Activated effector memory CD4-positive, alpha-beta T cell treated with Interleukin-2 at 50 U/mL for 16 hours (primary cell): ENCODE results near the gene CCND3.
A peak's percentile ranks its signal among the peaks of the same experiment; 100 is the strongest.

ENCODE experiments used
- DNase-seq: peaks from one replicate; pipeline ENCODE4 v3.0.0-alpha.2; 2020

The CCND3 gene

DNA sequence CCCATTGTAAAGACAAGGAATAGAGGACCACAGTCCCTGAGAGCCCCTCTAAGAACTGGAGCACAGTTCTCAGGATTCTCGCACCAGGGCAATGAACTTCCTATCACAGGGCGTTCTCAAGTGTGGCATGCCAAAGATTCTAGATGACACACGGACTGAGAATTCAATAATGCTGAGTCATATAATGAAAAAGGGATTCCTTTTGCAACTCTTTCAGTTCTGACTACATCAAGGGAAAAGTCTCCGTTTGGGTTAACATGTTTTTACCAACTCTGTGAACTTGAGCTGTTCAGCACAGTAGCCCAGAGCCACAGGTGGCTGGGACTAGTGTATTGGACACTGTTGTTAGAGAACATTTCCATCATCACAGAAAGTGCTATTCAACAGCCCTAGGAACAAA, 24.1 kb downstream of the CCND3 start:
- no peak for DNase-seq

DNA sequence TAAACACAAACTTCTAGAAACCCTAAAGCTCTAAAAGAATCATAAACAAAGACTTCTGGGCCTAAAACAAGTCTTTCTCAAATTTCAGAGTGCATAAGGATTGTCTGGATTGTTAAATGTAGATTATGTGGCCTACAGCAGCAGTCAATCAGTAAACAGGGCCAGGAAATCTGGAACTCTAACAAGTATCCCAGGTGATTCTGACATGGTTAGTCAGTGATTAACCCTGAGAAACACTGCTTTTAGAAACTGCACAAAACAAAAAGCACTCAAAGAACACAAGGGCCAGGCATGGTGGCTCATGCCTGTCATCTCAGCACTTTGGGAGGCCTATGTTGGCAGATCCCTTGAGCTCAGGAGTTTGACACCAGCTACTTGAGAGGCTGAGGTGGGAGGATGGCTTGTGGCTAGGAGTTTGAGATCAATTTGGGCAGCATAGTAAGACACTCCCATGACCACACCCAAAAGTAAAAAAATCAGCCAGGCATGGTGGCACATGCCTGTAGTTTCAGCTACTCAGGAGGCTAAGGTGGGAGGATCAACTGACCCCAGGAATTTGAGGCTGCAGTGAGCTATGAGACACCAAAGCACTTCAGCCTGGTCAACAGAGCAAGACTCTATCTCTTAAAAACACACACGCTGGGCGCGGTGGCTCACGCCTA, 26.6 kb downstream of the CCND3 start:
- DNase-seq, result no peak

- no peak for DNase-seq
Observed at GRCh38 chr6:41914343-41914742, 27.3 kb downstream of the CCND3 start.

- no peak for DNase-seq
Observed at GRCh38 chr6:41909727-41910126, 31.9 kb downstream of the CCND3 start.

GRCh38 chr6:41901882-41902519, 39.6 kb downstream of the CCND3 start:
- peak; percentile 28 for DNase-seq

GRCh38 chr6:41900861-41901260, 40.7 kb downstream of the CCND3 start:
- no peak for DNase-seq

- no peak for DNase-seq
Observed at GRCh38 chr6:41896281-41896680, 45.3 kb downstream of the CCND3 start.

- DNase-seq, result peak; percentile 85
Observed at GRCh38 chr6:41895300-41896233, 46.0 kb downstream of the CCND3 start, which contains the start of gene USP49. TSS of gene USP49 (minus strand) at chr6:41895375. CDS start at chr6:41806983, 88,392 bp downstream.

GRCh38 chr6:41894366-41895299, 47.0 kb downstream of the CCND3 start:
- DNase-seq, result no peak

DNA sequence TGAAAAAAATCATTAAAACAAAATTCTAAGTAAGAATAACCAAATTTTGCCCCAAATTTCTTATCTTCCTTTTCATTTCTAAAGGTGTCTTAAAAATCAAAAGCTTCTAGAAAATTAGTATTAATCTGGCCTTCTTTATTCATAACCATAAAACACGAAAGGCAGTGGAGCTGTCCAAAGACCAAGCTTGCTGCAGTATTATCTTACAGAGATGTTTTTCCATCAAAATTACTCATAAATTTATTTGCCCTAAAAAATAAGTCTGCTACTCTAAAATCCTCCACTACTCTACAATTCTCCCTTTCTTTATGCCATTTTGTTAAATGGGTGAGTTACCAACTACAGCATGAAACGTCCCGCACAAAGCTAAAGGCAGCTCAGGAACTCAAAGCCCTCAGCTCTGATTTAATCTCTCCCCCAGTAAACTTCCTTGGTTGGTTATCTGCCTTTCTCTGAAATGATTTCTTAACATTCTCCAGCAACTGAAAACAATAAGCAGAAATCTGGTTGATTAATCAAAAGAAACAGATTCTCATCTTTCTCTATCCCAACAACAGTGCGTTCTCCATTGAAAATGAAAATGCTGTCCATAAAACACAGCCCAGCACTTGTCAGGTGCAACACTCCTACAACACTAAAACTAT, 48.6 kb downstream of the CCND3 start:
- DNase-seq, result no peak

GRCh38 chr6:41887331-41887751, 54.3 kb downstream of the CCND3 start:
- no peak for DNase-seq

DNA sequence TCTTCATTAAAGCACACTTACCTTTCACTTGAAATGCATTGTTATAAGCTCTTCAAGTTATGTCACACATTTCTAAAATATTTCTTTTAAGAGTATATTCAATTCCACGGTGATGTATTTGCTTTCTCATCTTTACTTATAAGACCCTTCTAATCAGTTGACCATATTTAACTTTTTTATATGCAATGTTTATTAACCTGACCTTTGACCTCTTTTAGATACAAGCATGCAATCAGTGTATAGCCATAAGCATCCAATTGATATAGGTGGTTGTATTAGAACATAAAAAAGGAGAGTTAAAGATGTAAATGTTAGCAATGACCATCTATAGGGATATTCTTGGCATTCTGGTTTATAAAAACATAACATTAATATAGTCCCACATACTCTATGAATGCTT, 55.7 kb downstream of the CCND3 start:
- no peak for DNase-seq

GRCh38 chr6:41884957-41885356, 56.7 kb downstream of the CCND3 start:
- no peak for DNase-seq
